Endothelial cell (in vitro differentiated cells): ENCODE measurements around the gene ZSWIM8. TPM values are rescaled to one million over a fixed set of nuclear protein-coding genes. Genes with fewer than 3 reads are reported as not detected.
A peak's percentile ranks its signal among the peaks of the same experiment; 100 is the strongest.
"Not testable (repeated sequence)": the region's sequence is repeated elsewhere in the genome, so short reads cannot be mapped to it uniquely, and the experiment has no call there.

ENCODE experiments used
- DNase-seq: peaks from one replicate; pipeline ENCODE4 v3.0.0; 2021; ENCODE audit warnings: low spot score
- H3K27ac Mint-ChIP-seq: one replicate; pipeline ENCODE4 v1.8.0; 2021; ENCODE audit warnings: mixed read lengths, inconsistent platforms; ENCODE audit not compliant: unreplicated experiment
- H3K27me3 Mint-ChIP-seq: one replicate; pipeline ENCODE4 v1.8.0; 2021; ENCODE audit warnings: mild to moderate bottlenecking, moderate library complexity, mixed read lengths, inconsistent platforms; ENCODE audit not compliant: unreplicated experiment
- H3K36me3 Mint-ChIP-seq: one replicate; pipeline ENCODE4 v1.8.0; 2021; ENCODE audit warnings: mild to moderate bottlenecking, low read depth, mixed read lengths, inconsistent platforms; ENCODE audit not compliant: unreplicated experiment
- H3K4me1 Mint-ChIP-seq: one replicate; pipeline ENCODE4 v1.8.0; 2021; ENCODE audit warnings: mild to moderate bottlenecking, mixed read lengths, inconsistent platforms; ENCODE audit not compliant: unreplicated experiment
- H3K4me3 Mint-ChIP-seq: one replicate; pipeline ENCODE4 v1.8.0; 2021; ENCODE audit warnings: mild to moderate bottlenecking, mixed read lengths, inconsistent platforms; ENCODE audit not compliant: unreplicated experiment
- H3K9me3 Mint-ChIP-seq: one replicate; pipeline ENCODE4 v1.8.0; 2021; ENCODE audit warnings: mixed read lengths, inconsistent platforms; ENCODE audit not compliant: unreplicated experiment
- long read RNA-seq: library from polyadenylated mRNA; unstranded; transcript quantifications from one replicate; pipeline ENCODE4 v2.0.0, GENCODE V29; 2020; ENCODE audit not compliant: unreplicated experiment
- total RNA-seq: library from RNA; stranded (reverse); fragmentation: NEBNext Ultra II Directional; extraction: Animal tissue kit (Norgen Biotek cat#: 25700); gene quantifications from one replicate; pipeline ENCODE4 v1.2.1, GENCODE V29; 2021; ENCODE audit not compliant: unreplicated experiment
- TF ChIP-seq, protein P1 (sequence below): fragments of 200-600 bp; sonication (generic); IDR thresholded peaks from one replicate; pipeline ENCODE4 v1.5.0; 2021; ENCODE audit warnings: antibody characterized with exemption; ENCODE audit not compliant: unreplicated experiment

The ZSWIM8 gene, protein sequence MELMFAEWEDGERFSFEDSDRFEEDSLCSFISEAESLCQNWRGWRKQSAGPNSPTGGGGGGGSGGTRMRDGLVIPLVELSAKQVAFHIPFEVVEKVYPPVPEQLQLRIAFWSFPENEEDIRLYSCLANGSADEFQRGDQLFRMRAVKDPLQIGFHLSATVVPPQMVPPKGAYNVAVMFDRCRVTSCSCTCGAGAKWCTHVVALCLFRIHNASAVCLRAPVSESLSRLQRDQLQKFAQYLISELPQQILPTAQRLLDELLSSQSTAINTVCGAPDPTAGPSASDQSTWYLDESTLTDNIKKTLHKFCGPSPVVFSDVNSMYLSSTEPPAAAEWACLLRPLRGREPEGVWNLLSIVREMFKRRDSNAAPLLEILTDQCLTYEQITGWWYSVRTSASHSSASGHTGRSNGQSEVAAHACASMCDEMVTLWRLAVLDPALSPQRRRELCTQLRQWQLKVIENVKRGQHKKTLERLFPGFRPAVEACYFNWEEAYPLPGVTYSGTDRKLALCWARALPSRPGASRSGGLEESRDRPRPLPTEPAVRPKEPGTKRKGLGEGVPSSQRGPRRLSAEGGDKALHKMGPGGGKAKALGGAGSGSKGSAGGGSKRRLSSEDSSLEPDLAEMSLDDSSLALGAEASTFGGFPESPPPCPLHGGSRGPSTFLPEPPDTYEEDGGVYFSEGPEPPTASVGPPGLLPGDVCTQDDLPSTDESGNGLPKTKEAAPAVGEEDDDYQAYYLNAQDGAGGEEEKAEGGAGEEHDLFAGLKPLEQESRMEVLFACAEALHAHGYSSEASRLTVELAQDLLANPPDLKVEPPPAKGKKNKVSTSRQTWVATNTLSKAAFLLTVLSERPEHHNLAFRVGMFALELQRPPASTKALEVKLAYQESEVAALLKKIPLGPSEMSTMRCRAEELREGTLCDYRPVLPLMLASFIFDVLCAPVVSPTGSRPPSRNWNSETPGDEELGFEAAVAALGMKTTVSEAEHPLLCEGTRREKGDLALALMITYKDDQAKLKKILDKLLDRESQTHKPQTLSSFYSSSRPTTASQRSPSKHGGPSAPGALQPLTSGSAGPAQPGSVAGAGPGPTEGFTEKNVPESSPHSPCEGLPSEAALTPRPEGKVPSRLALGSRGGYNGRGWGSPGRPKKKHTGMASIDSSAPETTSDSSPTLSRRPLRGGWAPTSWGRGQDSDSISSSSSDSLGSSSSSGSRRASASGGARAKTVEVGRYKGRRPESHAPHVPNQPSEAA (N-terminal part only)
- total RNA-seq, result 176 TPM
- long read RNA-seq, partial matches to known transcripts, result 9 of 11 reads
- long read RNA-seq, other reads (novel, unspliced or antisense), result 2 of 11 reads

DNA sequence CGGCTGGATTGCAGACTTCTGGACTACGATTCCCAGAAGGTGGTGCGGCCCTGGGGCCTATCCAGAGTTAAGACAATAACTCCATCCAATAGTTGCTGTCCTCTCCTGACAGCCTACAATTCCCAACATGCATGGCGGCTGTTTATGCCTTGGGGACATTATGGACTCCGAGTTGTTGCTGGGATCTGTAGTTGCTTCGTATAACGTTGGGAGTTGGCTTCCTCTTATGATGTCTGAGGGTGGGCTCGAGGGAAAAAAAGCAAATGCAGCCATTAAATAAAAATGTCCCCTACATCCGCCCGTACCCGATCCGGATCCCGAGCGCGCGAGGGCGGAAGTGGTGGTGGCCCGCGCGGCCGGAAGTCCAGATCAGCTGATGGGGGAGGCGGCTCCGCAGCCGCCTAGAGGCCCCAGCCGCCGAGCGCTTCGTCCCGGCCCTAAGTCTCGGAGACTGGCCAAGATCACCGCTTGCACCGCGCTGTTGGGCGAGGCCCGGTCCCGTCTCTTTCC is at the start of gene ZSWIM8:
Gene ZSWIM8, plus strand, starts transcription at position 396 of the 510 bp plus-strand sequence. CDS start 273 bp downstream, outside the sequence.
- peak; percentile 74 for DNase-seq
- Mint-ChIP-seq H3K27me3 (peaks cover 10% of the 10 kb centered on the region), H3K9me3 (no peaks in the 10 kb centered on the region), H3K4me1 (peaks cover 36% of the 10 kb centered on the region), H3K27ac (peak within 1 kb of the TSS; percentile 98), H3K36me3 (peaks cover 20% of the 10 kb centered on the region), H3K4me3 (peak within 1 kb of the TSS; percentile 100)
- TF ChIP-seq, protein P1, sequence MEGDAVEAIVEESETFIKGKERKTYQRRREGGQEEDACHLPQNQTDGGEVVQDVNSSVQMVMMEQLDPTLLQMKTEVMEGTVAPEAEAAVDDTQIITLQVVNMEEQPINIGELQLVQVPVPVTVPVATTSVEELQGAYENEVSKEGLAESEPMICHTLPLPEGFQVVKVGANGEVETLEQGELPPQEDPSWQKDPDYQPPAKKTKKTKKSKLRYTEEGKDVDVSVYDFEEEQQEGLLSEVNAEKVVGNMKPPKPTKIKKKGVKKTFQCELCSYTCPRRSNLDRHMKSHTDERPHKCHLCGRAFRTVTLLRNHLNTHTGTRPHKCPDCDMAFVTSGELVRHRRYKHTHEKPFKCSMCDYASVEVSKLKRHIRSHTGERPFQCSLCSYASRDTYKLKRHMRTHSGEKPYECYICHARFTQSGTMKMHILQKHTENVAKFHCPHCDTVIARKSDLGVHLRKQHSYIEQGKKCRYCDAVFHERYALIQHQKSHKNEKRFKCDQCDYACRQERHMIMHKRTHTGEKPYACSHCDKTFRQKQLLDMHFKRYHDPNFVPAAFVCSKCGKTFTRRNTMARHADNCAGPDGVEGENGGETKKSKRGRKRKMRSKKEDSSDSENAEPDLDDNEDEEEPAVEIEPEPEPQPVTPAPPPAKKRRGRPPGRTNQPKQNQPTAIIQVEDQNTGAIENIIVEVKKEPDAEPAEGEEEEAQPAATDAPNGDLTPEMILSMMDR, result no peak

DNA sequence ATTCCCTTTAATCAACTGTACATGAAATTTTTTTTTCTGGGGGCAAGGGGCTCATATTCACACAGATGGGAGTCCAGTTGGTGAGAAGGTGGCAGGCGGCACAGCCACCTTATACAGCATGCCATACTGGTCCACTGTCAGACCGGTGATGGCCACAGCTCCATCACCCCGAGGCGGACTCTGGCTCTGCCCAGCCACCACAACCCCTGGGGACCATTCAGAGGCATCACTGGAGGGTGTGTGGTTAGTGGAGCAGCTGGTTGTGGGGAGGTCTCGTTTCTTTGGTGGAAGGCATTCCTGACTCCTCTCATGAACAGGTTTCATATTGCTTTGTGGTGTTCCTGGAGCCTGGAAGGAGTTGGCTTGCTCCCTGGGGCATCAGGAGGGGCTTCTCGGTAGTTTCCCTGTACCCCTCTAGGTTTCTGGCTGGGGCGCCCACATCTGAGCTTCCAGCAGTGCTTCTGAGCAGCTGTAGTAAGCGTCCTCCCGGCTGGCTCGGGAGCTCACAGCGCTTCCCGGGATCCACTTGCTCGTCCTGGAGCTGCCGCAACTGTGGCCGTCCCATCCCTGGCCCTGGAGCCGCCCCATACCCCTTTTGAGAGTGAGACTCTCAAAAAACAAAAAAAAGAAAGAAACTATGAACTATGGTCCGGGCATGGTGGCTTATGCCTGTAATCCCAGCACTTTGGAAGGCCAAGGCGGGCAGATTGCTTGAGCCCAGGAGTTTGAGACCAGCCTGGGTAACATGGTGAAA is 44.7 kb upstream of the ZSWIM8 start:
- H3K9me3 Mint-ChIP-seq, H3K36me3 Mint-ChIP-seq: not testable (repeated sequence)

DNA sequence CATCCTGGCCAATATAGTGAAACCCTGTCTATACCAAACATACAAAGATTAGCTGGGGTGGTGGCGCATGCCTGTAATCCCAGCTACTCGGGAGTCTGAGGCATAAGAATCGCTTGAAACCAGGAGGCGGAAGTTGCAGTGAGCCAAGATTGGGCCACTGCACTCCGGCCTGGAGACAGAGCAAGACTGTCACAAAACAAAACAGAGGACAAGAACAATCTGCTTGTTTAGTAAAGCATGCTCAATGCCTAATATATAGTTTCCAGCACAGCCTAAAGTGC is 43.0 kb upstream of the ZSWIM8 start:
- Mint-ChIP-seq H3K4me3 (no peak overlapping the region), H3K27ac (no peak overlapping the region), H3K9me3 (no peaks in the 10 kb centered on the region), H3K4me1 (peaks cover 31% of the 10 kb centered on the region), H3K36me3 (peaks cover 7% of the 10 kb centered on the region), H3K27me3 (peaks cover 15% of the 10 kb centered on the region)
- DNase-seq, result no peak
- TF ChIP-seq, protein P1, result no peak

More for the DNA sequence above, 44.7 kb upstream of the ZSWIM8 start:
- H3K4me3 Mint-ChIP-seq, DNase-seq, H3K27ac Mint-ChIP-seq: not testable (repeated sequence)
- Mint-ChIP-seq H3K27me3 (peaks cover 15% of the 10 kb centered on the region), H3K4me1 (peaks cover 23% of the 10 kb centered on the region)

DNA sequence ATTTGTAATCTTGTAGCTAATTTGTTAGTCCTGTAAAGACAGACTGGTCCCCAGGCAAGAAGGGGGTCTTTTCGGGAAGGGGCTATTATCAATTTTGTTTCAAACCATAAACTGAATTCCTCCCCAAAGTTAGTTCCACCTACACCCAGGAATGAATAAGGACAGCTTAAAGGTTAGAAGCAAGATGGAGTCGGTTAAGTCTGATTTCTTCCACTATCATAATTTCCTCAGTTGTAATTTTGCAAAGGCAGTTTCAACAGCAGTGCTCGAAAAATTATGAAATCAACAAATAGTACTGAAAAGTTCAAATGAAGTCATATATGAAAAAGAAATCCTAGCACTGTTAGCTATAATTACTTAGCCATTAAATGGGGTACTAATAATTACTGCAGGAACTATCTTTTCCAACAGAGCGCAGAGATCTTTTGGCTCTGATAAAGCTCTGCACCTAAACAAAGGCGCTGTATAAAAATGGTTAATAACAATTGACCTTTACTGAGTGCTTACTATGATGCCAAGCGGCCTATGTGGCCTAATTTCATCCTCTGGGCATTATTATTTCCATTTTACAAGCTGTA is 42.0 kb upstream of the ZSWIM8 start:
- no peak for DNase-seq
- TF ChIP-seq, protein P1, result no peak
- H3K36me3 Mint-ChIP-seq, result peaks cover 7% of the 10 kb centered on the region
- peaks cover 15% of the 10 kb centered on the region for H3K27me3 Mint-ChIP-seq
- peak overlapping the region; percentile 99 for H3K4me3 Mint-ChIP-seq
- no peaks in the 10 kb centered on the region for H3K9me3 Mint-ChIP-seq
- peaks cover 31% of the 10 kb centered on the region for H3K4me1 Mint-ChIP-seq
- peak overlapping the region; percentile 100 for H3K27ac Mint-ChIP-seq
